GM18873 (cell line): ENCODE data around the gene CHST9.
"Not testable (repeated sequence)": the region's sequence is repeated elsewhere in the genome, so short reads cannot be mapped to it uniquely, and the experiment has no call there.

Experiments used
- ATAC-seq: cut with Tn5 transposase; IDR thresholded peaks from one replicate; pipeline ENCODE4 v1.9.1; 2021; ENCODE audit warnings: mild to moderate bottlenecking, moderate library complexity, moderate number of reproducible peaks; ENCODE audit not compliant: unreplicated experiment, low FRiP score

Gene CHST9

GRCh38 chr18:26948703-26949102, 236.4 kb downstream of the CHST9 start:
- no peak for ATAC-seq

GRCh38 chr18:26943906-26944305, 241.2 kb downstream of the CHST9 start:
- no peak for ATAC-seq

DNA sequence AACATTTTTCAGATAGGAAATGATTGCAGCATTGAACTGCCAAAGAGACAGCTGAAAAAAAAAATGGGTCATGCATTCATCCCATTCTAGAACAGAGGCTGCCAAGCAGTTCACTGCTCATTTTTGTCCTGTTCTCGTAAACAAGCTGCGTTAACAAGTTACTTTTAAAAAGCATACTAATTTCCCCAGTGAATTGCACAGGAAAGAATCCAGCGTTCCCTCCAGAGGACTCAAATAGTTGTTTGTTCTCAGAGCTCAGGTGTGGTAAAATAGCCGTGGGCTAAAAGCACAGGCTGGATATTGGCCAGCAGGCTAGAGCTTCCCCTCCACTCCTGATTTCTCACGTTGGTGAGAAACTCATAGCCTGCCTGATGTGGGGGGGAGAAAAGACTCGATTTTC, 243.5 kb downstream of the CHST9 start:
- no peak for ATAC-seq

- no peak for ATAC-seq
Measured at GRCh38 chr18:26940744-26941398, 244.2 kb downstream of the CHST9 start.

- ATAC-seq, result no peak
Measured at GRCh38 chr18:26931659-26932058, 253.4 kb downstream of the CHST9 start.

DNA sequence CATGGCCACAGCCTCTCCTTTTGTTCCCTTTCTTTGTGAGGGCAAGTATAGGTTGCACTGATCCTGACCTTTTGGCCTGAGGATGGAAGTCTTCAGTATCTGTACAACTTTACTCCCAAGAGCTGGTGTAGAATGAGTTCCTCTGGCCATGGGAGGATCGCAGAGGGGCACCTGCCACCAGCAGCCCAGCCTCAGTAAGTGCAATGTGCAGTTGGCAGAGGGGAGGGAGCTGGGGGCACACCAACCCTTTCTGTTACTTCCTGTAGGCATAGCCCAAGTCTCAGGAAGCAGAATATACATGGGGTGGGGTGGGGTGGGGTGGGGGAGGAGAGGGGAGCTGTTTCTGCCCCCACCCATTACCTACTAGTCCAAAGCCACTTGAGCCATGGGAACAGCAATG, 254.5 kb downstream of the CHST9 start:
- ATAC-seq, result no peak

DNA sequence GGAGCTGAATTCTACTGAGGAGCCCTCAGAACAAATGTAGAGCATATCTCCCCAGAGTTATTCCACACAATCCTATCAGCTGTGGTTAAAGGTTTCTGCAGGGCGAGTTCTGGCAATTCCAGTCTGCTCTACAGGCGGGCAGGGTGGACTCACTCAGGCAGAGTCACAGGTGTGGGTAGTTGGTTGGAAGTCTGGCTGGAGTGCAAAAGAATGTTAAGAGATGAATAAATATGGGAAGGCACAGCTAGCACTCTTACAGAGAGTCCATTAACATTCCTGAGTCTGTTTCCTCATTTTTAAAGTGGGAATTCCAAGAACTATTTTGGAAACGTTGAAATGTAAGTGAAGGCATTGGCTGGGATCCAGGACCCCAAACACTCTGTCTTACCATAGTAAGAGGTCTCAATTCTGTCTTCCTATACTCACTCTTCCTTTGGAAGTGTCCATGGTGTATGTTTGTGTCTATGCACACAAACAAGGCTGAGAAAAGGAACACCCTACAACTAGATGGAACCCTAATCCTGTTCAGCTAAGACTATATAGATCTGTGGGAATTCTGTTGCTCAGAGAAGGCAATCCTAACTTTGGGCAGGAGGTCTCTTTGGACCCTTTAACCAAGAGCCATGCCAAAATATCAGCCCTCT, 256.3 kb downstream of the CHST9 start:
- ATAC-seq, result no peak

GRCh38 chr18:26927822-26928221, 257.3 kb downstream of the CHST9 start:
- ATAC-seq, result not testable (repeated sequence)

DNA sequence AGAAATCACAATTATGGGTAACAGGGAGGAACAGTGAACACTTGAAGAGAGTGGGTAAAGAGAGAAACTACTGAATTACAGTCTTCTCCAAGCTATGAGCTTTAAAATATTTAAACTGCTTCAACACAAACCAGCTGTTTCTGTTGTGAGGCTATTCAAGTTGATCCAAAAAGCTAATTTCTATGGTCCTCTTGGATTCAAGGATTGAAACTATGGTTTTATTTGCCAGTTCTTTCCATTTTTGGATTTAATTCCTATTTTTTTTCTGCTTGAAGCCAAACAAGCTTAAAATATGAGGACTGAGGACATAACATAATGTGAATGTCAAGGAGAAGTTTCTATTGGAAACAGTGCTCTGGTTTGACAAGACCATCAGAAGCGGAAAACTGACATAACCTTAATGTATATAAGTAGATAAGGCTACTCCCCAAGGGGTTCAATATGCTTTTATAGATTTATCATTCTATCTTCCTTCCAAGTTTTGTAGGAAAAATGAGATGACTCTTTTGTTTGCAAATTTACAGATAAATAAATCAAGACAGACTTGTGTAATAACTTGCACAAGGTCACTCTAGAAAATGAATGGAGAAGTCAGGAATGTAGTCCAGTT, 258.9 kb downstream of the CHST9 start:
- no peak for ATAC-seq

DNA sequence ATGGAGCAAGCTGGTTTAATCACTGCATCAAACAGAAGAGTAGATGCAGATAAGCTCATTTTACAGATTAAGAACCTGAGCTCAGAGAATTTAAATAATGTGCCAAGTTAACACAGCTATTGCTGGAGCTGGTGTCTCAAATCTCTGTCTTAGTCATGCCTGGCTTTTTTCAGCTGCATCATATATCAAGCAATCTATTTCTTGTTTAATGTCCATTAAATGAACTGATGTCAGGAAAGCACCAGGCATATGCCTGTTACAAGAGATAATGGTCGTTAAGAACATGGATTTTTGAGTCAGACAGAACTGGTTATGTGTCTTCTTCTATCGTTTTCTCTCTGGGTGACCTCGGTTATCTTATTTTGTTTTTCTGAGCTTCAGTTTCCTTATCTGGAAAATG, 259.8 kb downstream of the CHST9 start:
- ATAC-seq, result no peak

GRCh38 chr18:26922313-26922712, 262.8 kb downstream of the CHST9 start:
- no peak for ATAC-seq

GRCh38 chr18:26920644-26921043, 264.5 kb downstream of the CHST9 start:
- ATAC-seq, result no peak

DNA sequence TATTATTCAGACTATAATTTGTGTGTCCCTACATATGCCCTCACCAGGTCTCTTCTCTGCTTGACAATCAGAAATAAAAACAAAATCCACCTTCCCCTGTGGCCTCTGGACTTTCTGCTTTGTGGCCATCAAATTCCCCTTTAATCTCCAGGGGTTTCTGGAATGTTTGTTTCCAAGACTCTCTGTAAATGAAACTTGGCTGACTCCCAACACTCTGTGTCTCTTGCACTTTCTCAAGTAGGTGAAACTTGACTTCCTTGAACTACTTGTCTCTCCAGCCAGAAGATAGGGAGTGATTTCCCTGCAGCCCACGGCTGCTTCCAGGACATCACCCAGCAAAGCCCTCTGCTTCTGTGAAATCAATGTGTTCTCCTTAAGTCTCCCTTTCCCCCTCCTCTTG, 265.5 kb downstream of the CHST9 start:
- ATAC-seq, result no peak

DNA sequence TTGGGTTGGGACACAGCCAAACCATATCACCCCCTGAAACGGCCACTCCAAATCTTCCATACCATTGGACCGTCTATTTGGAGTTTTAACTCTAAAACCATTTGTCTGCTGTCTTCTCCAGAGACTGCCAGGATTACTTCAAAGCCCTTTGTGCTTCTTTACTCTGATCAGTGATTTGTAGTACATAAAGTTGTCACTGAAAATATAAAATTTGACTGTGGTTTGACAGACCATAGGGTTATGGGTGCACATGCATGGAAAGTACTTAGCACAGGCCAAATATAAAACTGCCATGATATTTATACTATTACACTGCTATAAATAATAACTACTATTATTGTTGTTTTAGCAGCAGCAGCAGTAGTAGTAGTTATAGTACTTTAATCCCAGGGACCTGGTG, 265.9 kb downstream of the CHST9 start:
- no peak for ATAC-seq

DNA sequence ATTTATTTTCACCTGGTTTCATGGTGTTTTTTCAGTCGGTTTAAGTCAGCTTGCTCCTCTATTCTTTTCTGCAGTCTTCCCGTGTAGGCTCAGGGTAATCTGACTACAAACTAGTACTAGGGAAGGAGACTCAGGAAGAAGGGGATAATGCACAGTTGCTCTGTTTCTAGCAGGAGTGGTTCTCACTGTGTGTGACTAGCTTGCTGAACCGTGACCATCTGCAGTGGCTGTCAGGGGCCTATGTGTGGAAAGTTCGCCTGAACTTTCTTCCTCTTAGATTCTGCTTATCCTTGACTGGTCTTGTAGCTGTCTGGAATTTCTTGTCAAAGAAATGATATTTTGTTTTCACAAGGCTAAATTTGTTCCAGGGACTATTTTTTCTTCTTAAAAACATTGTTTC, 273.3 kb downstream of the CHST9 start:
- ATAC-seq, result no peak

DNA sequence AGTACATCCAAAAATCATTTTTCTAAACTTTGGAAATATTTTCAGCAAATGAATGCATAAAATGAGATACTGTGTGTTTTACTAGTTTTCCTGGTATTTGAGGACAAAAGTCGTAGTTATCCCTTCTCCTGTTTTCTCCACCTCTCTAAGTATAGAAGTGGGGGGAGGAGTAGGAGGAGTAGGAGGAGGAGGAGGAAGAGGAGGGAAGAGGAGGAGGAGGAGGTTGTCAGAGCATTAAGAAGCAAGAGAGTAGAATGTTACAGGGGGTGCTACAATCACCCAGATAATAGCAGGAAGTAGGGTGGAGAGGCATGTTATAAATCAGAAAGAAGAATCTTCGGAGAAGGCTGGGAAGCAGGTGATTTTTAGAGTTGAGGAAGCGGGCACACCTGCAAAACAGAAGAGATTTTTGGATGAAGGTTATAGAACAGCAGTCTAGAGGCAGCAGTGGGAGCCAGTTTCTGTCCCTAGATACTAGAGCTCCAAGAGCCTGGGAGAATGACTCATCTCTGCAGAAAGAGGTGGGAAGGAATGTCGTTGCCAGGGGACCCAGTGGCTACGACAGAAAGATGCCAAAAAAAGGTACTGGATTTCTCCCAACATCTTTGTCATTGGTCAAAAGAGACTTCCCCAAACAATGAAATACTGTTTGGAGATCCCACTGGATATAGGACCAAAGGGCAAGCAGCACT, 275.4 kb downstream of the CHST9 start:
- ATAC-seq, result no peak

DNA sequence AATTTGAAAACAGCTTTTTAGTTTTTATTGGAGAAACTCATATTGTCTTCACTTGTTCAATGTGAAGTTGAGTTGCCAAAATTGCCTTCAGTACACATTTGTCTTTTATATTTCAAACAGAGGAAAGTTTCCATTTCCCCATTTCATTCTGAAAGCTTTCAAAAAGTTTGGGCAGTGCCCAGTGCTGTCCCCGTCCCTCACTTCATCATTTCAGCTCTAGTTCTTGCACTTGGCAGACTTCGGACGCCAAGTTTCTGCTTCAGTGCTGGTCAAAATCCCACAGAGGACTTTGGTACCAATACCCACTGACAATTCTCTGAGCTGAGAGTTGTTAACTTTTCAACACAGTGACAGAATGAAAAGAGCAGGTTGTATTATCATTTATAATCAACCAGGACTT, 276.2 kb downstream of the CHST9 start:
- no peak for ATAC-seq

DNA sequence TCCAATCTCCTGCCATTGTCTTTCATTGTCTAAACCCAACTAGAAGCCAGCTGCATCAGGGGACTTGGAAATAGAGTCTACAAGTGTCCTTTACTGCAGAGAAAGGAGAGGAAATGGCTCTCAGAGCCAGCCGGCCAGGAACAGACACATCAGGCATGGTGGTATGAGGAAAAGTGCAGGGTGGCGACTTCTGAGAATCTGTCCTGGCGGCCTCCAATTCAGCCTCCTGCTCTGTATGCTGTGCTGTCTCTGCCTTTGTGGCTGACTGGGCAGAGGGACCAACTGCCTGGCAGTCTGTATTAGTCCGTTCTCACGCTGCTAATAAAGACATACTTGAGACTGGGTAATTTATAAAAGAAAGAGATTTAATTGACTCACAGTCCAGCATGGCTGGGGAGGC, 282.8 kb downstream of the CHST9 start:
- ATAC-seq, result no peak

DNA sequence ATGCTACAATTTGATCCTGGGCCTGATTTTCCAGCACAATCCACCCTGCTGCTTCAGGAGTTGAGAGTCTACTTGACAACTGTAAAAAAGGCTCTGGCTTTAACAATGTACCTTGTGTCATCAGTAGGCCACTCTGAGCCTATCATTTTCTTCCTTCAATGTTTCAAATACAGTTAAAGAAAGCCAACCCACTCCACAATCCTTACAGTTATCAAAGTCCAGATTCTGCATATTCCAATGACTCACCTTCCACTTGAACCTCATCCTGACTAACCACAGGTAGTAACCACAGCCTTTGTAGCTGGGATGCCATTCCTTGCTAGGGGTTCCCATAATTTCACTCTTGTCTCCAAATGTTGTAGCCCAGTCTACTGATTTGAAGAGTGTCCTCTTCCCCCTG, 284.1 kb downstream of the CHST9 start:
- ATAC-seq, result no peak

DNA sequence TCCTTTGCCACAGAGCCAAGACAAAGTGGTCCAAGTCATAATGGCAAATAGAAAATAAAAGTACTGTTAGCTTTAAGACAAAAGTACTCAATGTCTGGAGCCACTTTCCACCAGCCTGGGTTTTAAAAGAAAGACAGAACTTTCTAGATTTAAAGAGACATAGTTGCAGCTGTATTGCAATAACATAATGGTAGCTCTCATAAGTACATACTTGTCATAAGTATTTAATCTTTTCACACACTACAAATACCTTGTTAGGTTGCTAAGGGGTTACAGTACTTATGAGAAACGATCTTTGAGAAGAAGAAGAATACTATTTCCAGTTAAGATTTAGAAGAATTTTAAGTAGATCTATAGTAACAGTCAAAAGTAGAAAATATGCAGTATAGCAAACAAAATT, 290.7 kb downstream of the CHST9 start:
- no peak for ATAC-seq

- ATAC-seq, result no peak
Measured at GRCh38 chr18:26893996-26894395, 291.1 kb downstream of the CHST9 start.

DNA sequence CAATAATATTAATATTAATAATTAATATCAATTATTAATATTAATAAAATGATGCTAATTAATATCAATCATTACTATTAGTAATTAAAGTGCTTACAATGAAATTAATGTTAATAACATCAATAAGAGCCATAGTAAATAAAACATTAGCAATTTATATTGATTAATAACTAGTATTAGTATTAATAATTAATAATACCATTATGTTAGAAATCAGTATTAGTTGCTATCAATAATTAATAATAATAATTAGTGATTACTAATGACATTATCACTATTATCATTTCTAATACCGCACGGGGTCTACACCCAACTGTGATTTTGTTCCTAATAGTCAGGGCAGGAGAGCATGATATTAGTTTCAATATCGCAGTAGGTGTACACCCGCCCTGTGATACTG, 296.8 kb downstream of the CHST9 start:
- no peak for ATAC-seq
